HG02571 (cell line): ENCODE results near the gene PKNOX2.
A peak's percentile ranks its signal among the peaks of the same experiment; 100 is the strongest.

ENCODE experiments used
- ATAC-seq: cut with Tn5 transposase; IDR thresholded peaks from one replicate; pipeline ENCODE4 v1.9.1; 2021; ENCODE audit warnings: mild to moderate bottlenecking, moderate library complexity; ENCODE audit not compliant: unreplicated experiment

PKNOX2 gene, protein sequence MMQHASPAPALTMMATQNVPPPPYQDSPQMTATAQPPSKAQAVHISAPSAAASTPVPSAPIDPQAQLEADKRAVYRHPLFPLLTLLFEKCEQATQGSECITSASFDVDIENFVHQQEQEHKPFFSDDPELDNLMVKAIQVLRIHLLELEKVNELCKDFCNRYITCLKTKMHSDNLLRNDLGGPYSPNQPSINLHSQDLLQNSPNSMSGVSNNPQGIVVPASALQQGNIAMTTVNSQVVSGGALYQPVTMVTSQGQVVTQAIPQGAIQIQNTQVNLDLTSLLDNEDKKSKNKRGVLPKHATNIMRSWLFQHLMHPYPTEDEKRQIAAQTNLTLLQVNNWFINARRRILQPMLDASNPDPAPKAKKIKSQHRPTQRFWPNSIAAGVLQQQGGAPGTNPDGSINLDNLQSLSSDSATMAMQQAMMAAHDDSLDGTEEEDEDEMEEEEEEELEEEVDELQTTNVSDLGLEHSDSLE

DNA sequence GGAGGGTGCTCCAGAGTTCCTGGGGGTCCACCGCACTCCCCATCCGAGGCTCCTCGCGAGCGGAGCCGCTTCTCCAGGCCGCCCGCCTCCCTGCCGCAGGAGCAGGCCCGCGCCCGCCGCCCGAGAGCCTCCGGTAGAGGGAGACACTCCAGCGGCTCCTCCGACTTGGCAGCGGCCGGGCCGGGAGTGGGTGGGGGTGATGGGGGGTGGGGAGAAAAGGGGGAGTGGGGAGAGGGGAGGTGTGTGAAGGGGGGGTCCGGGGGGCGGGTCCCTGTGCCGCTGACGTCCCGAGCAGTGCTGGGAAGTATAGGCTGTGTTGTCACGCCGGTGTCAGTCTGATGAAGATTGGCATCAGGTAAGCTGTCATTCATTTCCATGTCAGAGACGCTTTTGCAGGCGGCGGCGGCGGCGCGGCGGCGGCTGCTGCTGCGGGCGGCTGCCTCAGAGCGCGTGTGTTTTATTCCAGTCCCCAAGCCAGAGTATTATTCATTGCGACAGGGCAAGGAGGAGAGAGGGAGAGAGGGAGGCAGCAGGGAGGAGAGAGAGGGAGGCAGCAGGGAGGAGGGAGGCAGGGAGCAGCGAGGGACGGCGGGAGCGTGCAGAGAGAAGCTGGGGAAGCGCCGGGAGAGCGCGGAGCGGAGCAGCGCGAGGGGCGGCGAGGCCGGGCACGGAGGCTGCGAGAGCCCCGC, at the start of gene PKNOX2:
Gene PKNOX2, plus strand, starts transcription at position 330 of the 689 bp plus-strand sequence. CDS start 186,555 bp downstream, outside the sequence.
- ATAC-seq = no peak

DNA sequence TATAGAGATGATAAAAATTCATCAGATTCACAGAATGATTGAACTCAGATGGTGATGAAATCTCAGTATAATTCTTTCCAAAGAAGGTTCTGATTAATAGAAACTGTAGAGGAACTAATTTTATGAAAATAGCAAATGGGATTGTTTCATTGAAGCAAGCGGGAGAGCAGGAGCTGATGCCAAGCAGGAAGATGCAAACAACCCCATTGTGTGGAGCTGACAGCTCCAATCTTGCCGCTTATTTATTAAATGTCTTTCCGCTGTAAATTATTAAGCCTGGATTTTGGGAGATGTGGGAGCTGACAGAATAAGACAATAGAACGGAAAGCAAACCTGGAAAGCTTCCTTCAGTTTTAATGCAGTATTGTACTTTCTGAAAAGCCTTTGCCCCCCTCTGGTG, 47.1 kb upstream of the PKNOX2 start:
- no peak for ATAC-seq

DNA sequence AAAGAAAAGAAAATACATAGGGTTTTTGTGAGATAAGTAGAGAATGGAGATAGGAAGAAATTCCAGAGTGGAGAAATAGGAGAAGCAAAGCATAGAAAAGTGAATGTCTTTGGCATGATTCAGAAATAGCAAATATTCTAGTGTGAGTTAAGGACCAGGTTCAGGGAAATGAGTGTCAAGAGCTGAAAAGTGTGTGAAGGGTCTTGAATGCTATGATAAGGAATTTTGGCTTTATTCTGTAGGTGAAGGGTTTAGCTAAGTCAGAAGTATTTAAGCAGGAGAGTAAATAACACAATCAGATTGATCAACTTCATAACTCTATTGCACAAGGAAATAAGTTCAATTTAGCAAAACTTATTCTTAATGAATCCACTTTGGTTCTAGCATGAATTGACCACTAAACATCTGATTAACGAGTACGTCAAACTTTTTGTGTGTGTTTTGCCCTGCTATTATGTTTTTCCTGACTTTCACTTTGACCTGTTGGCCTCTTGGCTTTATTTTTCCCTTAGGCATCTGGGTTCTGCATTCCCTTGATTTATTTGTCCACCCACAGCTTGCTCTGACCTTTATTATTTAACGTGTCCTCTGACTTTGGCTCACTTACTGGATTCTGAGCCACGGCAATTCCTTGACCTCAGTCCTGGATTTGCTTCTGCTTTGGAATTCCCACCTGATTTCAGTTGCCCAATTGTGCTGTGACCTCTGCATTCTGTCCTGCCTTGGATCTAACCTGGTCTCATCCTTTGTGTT, 41.2 kb upstream of the PKNOX2 start:
- ATAC-seq = no peak

DNA sequence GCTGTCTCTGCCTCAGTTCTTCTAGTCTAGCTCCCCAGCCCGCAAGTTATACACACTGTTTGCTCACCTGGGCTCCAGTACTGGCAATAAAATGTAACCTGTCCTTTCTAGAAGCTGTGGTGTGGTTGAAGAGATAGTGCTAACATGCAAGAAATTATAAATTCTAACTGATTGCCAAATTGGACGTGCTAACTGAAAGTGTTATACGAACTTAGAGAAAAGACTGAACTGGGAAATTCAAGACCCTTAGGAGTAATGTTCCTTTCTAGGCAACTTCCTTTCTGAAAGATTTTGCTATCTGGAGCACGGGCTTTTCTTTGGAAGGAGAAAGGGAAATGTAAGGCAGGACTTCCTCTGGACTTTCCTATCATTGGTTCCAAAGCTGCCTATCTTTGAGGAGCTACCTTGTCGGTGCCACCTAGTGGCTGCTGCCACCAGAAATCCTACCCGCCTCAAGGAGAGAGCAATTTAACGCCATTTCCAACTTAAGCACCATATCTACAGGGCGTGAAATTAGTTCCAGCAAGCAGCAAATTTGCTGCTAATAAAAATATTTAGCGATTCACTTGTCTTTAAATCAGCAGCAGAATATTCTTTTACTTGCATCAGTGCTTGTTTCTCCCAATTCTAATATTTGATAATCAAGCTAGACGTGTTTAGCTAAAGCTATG, 40.5 kb upstream of the PKNOX2 start:
- peak; percentile 82 for ATAC-seq

DNA sequence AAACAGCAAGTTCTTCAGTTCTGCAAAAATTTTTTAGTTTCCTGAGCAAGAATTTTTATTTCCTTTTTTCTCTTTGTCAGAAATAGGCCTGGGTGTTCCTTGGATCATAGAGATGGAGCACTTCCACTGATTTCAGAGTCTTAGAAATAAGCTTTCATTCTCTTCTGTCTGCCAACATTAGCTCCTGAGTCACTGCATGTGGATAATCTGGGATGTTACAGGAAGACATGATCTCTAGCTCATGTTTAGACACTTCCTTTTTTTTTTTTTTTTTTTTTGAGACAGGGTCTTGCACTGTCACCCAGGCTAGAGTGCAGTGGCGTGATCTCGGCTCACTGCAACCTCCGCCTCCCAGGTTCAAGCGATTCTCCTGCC, 39.9 kb upstream of the PKNOX2 start:
- no peak for ATAC-seq

DNA sequence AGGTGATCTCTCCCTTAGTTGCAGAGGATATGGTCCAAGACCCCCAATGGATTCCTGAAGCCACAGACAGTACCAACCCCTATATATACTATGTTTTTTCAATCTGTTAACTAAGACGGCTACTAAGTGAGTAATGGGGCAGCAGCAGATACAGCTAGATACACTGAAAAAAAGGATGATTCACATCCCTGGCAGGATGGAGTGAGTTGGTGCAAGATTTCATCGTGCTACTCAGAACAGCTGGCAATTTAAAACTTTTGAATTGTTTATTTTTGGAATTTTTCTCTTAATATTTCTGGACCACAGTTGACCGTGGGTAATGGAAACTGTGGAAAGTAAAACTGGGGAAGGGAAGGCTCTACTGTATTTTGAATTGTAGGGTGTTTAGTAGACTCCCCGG, 36.1 kb upstream of the PKNOX2 start:
- no peak for ATAC-seq

DNA sequence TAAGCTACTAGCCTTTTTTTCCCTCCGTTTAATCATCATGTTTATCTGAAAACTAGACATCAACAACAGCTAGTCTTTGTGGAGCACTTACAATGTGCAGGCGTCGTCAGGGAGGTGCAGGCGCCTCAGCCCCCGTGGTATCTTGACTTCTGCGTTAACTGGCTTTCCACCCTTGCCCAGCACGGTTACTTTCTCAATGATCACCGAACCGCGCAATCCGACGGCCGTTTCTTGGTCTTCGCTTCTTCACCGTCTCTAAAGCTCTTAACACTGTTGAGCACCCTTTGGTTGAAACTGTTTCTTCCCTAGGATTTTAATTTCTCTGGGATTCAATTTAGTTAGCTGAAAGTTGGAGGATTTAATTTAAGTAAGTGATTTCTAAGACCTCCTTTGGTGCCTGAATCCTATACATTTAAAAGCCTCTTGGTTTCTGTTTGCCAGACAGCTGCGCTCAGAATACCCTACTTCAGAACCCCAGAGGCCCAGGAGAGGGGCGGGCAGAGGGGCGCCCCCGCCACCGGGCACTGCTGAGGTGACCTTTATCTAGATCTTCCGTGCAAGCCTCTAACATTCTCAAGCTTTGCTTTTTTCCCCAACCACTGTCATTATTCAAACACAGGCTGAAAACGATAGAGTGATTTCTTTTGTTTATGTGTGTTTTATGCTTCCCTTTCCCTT, 35.1 kb upstream of the PKNOX2 start:
- ATAC-seq = no peak

DNA sequence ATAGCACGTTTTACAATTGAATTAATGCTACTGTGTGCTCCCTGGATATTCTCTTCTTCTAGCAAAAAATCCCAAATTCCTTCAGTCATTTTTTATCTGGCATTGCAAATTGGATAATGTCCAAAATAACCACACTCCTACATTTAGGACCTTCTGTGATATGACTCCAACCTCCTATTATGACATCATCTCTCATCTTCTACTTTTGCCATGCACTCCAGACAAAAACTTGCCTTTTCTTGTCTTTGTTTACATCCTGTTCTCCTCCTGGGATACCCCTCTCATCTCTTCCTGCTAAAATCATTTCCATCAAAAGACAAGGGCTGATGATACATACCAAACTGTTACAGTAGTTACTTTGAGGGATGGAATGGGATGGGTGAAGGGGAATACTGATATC, 32.5 kb upstream of the PKNOX2 start:
- ATAC-seq = no peak

DNA sequence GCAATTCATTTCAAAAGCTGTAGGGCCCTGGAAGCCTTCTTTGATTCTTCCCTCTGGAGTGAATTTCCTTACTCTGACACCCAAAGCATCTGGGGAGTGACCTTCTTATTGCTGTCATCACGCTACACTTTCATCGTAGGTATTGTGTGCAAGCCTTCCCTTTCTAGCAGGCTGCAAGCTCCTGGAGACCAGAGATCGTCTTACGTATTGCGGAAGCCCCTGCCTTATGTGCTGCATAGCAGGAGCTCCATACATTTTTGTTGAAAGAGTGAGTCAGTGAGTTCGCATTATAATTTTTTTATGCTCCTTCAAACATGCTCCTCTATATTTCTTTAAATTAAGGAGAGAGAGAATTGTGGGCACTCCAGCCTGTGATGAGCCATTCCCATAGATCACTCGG, 32.0 kb upstream of the PKNOX2 start:
- no peak for ATAC-seq

DNA sequence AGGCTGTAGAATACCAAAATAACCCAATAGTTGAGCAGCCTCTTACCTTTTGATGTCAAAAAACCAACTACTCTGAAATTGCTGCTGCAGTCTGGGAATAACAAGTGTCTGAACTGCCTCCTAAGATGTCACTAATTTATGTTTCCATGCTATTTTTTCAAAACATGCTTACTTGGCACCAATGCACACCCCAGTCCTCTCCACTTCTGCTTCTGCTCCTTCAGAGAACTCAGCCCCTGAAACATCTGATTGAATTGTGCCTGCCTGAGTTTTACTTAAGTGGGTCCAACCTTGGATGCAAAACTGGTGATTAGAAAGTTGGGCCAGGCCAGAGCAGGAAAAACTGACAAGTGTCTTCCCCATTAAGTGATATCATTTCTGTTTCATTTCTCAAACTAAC, 28.6 kb upstream of the PKNOX2 start:
- ATAC-seq = no peak

DNA sequence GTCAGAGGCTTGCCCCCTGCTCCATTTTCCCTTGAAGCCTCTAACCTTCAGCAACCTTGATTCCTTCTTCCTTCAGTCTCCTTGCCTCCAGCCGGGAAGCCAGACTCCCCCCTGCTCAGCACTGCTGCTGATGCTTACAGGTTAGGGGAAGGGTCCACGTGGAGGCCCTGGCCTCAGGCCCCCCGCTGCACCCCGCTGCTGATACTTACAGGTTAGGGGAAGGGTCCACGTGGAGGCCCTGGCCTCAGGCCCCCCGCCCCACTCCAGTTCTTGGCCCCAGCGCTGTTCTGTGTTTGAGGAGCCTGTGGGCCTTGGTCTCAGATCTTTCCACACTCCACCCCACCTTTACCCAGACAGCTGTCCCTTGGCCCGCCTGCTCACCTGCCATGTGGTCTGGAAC, 25.6 kb upstream of the PKNOX2 start:
- no peak for ATAC-seq

DNA sequence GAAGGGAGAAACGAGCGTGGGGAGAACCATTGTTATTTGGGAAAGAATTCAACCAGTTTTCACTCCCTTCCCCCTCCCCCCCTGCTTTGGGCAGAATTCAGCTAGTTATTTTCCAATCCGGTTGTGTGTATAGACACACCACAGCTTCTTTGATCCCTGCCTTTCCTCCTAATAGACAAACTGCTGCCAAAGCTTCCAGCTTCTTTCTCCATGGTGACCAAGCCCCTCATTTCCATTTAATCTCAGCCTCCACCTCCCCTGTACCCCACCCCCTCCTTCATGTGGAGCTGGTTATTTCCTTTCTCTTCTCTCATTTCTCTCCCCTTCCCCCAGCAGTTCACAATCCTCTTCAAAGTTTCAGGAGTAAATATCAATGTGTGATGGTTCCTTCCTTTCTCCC, 24.8 kb upstream of the PKNOX2 start:
- ATAC-seq = no peak

DNA sequence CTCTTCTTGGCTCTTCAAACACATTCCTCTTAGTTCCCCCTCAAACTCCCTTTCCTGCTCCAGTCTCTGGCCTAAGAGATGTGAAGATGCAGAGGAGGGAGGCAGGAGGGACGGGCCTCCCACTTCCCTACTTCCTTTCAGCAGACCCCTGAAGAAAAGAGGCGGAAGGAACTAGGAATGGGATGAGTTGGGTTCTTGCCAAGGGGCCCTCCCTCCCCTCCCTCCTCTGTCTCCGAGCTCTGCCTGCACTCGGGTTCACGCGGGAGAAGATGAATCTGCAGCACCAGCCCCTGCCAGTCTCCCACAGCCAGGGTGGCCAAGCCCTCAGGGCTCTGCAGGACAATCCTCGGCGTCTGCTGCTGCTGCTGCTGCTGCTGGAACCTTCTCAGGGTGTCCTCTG, 24.3 kb upstream of the PKNOX2 start:
- ATAC-seq = no peak

DNA sequence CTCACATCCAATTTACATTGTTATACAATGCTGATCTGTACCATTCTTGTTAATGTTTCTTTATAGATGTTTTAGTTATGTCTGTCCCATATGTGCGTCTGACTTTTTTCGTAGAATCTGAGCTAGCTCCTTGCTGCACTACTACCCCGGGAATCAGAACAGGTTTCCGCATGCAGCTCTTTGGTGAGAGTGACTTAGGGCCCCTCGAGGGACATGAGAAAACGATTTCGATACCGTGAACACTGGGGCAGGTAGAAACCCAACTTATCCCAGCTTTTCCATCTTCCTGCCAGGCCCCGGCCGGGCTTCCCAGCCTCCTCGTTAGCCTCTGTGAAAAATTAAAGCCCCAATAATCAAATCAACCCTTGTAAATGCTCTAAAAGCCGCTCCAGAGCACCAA, 23.4 kb upstream of the PKNOX2 start:
- ATAC-seq = no peak

DNA sequence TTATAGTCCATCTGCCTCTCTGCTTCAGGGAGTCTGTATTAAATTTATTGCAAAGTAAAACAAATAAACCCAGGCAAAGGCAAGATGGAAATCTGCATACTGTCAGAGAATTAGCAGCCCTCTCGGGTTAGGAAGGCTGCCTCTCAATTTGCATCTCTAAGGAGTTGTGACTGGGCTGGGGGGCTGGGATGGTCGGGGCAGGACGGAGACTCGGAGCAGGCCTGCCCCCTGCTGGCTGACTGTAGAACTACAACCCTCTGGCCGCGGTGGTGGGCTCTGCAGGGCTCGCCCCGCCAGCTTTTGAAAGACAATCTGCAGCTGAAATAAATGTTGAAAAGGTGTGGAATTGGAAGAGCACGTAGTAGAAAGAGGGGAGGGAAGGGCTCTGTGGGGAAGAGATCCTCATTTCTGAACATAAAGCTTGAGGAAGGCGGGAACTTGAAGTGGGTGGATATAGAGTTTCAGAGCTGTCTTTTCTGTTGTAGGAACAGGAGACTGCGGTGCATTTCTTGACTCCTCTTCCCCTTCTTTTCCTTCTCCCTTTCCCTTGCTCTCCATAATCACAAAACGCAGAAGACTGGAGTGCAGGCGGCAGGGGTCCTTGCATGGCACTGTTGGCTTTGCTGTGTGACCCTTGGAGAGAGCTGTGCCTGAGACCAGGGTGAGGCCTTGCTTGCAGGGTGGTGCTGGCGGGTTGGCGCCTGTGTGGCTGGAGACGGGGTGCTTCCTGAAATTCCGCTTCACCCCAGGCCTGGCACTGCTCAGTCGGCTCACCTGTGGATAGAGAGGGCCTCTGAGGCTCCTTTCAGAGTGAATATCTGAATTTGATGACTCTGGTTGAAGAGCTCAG, 22.6 kb upstream of the PKNOX2 start:
- ATAC-seq = no peak

DNA sequence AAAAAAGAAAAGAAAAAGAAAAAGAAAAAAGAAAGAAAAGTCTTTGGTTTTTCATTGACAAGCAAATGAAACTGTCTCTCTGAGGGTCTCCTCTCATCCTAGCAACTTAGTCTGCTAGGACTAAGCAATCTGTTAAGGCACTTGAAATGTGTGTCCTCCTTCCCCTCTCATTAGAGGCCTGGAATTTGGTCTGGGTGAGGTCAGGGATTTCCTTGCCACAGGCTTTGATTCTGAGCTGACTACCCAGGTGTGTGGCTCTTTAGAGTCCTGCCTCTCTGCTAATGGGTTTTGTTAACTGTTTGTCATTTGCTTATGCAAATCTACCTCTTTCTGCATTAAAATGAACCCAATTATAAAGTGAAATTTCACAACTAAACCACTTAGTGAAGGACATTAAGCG, 18.3 kb upstream of the PKNOX2 start:
- ATAC-seq = no peak

DNA sequence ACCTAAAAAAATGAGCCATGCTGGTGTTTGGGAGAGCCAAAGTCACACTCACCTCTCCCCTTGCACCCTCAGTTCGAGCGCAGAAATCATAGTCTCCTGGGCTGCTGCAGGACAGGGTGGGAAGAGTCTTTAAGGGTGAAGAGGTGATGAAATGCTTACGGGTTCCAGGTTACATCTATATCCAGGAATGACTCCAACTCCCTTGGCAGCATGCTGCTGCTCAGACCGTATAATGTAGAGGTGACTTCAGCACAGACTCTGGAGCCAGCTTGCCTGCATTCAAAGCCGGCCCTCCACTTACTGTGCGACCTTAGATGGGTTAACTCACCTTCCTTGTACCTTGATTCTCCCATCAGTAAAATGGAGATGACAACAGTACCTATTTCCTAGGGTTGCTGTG, 17.3 kb upstream of the PKNOX2 start:
- ATAC-seq = no peak

DNA sequence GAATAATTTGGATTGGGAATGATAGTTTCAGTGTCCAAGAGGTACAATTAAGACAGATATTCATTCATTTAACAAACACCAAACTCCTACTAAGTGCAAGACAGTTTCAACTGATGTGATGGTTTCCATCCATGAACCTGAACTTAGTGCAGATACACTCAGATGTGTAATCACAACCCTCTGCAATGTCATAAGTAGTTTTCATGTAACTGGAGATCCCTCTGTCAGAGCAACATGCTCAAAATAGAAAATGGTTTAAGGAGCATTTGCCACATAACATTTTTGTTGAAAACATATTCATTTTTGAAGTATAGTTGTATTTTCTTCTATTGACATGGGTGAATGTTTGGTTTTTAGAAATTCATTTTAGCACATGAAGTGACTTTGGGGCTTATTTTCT, 16.5 kb upstream of the PKNOX2 start:
- ATAC-seq = no peak

DNA sequence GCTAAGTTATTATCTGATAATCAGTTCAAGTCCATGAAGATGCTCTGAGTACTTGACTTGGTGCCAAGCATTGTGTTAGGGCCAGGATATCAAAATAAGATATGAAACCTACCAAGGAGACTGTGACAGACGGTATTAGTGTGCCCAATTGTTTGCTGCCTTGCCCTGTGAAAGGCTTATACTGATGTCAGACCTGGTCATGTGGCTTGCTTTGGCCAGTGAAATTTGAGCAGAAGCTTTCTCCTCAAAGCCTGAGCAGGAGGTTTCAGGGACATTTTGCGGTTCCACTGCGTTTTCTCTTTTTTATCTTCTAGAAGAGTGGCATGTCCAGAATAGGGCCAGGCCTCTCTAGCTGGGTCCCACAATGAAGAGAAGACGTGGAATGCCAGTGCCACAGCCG, 15.8 kb upstream of the PKNOX2 start:
- ATAC-seq = no peak

DNA sequence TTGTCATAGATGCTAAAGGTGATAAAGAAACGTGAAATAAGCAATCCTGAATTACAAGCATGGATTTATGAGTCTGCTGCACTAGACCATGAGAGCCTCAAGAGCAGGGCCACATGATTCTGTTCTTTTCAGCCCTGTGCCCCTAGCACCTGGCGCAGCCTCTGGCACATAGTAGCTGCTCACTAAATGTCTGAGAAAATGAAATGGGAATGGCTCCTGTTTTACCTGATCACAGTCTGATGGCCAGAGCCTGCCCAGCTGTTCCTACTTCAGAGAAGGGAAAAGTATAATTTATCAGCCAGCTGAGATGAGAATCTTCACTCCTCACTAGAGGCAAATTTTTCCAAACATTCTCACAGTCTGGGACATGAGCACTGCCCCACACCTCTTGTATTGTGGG, 10.7 kb upstream of the PKNOX2 start:
- ATAC-seq = no peak
